PFSK-1 (cell line): ENCODE data around the gene FLRT1.

ENCODE experiments used
- POLR2AphosphoS5 ChIP-seq: IDR thresholded peaks from 2 replicates; pipeline ENCODE4 v1.6.1; 2012; ENCODE audit warnings: low read depth, mild to moderate bottlenecking, control low read depth, low read length, moderate library complexity
- SIN3A ChIP-seq: IDR thresholded peaks from 2 replicates; pipeline ENCODE4 v1.6.1; 2012; ENCODE audit warnings: mild to moderate bottlenecking, low read length, moderate library complexity, borderline replicate concordance; ENCODE audit not compliant: insufficient read depth
- TAF1 ChIP-seq: IDR thresholded peaks from 2 replicates; pipeline ENCODE4 v1.6.1; 2012; ENCODE audit warnings: low read length, control low read depth, borderline replicate concordance; ENCODE audit not compliant: insufficient read depth
- TF ChIP-seq, protein P1 (sequence below), 2 experiments: IDR thresholded peaks; 2 replicates each; pipeline versions ENCODE4 v1.6.1 to v1.8.0; 2011 to 2012; ENCODE audit warnings: low read depth in 2 of 2, low read length in 2 of 2, control low read depth in 1 of 2, inconsistent platforms in 1 of 2, mild to moderate bottlenecking in 1 of 2, moderate library complexity in 1 of 2; ENCODE audit not compliant: insufficient read depth in 1 of 2

DNA sequence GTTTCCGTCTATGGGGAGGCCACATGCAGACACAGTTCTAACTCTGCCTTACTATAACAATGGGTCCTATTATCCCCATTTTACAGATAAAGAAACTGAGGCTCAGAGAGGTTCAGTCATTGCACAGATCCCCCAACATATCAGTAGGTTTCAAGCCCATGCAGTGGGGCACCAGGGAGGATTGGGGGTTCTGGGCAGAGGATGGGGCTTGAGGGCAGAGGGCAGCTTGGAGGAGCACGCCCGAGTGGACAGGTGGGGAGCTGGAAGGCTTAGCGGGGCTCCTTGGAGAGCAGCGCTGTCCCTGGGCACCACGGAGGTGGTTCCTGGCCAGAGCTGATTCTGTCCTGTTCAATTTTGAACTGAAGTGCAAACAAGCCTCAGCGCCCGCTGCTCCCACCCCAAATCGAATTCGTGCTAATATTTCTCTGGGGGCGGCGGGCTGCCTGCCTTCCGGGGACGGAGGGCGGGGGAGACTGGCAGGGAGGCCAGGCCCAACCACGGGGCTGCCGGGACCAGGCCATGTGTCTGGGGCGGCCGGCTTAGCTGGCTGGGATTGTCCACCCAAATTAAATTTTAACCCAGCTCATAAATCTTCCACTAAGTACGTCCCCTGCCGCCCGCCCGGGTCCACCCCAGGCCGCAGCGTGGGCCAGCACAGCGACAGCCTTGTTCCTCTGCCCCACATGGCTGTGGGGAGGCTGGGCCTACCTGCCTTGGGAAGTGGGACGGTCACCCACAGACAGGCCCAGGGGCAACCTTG, 49.4 kb downstream of the FLRT1 start:
- TF ChIP-seq POLR2AphosphoS5, result no peak
- TF ChIP-seq, protein P1, sequence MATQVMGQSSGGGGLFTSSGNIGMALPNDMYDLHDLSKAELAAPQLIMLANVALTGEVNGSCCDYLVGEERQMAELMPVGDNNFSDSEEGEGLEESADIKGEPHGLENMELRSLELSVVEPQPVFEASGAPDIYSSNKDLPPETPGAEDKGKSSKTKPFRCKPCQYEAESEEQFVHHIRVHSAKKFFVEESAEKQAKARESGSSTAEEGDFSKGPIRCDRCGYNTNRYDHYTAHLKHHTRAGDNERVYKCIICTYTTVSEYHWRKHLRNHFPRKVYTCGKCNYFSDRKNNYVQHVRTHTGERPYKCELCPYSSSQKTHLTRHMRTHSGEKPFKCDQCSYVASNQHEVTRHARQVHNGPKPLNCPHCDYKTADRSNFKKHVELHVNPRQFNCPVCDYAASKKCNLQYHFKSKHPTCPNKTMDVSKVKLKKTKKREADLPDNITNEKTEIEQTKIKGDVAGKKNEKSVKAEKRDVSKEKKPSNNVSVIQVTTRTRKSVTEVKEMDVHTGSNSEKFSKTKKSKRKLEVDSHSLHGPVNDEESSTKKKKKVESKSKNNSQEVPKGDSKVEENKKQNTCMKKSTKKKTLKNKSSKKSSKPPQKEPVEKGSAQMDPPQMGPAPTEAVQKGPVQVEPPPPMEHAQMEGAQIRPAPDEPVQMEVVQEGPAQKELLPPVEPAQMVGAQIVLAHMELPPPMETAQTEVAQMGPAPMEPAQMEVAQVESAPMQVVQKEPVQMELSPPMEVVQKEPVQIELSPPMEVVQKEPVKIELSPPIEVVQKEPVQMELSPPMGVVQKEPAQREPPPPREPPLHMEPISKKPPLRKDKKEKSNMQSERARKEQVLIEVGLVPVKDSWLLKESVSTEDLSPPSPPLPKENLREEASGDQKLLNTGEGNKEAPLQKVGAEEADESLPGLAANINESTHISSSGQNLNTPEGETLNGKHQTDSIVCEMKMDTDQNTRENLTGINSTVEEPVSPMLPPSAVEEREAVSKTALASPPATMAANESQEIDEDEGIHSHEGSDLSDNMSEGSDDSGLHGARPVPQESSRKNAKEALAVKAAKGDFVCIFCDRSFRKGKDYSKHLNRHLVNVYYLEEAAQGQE (IDR thresholded peaks at IDR 0.05; ENCODE audit: insufficient read depth in 1 of 2, low read depth in 2 of 2, low read length in 2 of 2), result no peak
- TF ChIP-seq SIN3A, result no peak
- no peak for TF ChIP-seq TAF1
